Ectodermal cell (in vitro differentiated cells): ENCODE data around the gene HLX.
A peak's percentile ranks its signal among the peaks of the same experiment; 100 is the strongest.

Experiments
- H3K27ac ChIP-seq: 2 replicates; pipeline ENCODE4 v1.7.0; 2013; ENCODE audit warnings: mild to moderate bottlenecking, low read depth, low read length; ENCODE audit not compliant: insufficient read depth, poor library complexity, severe bottlenecking
- H3K27me3 ChIP-seq: 2 replicates; pipeline ENCODE4 v1.7.0; 2013; ENCODE audit warnings: mild to moderate bottlenecking, low read length; ENCODE audit not compliant: insufficient read depth, control insufficient read depth, poor library complexity, severe bottlenecking
- H3K36me3 ChIP-seq: one replicate; pipeline ENCODE4 v1.7.0; 2013; ENCODE audit warnings: low read length; ENCODE audit not compliant: control insufficient read depth, insufficient read depth
- H3K4me1 ChIP-seq: one replicate; pipeline ENCODE4 v1.7.0; 2013; ENCODE audit warnings: low read length; ENCODE audit not compliant: control insufficient read depth, insufficient read depth
- H3K4me3 ChIP-seq: 2 replicates; pipeline ENCODE4 v1.7.0; 2013; ENCODE audit warnings: low read depth, low read length, control low read depth; ENCODE audit not compliant: insufficient read depth
- H3K9me3 ChIP-seq: 2 replicates; pipeline ENCODE4 v1.7.0; 2013; ENCODE audit warnings: mild to moderate bottlenecking, low read length, moderate library complexity; ENCODE audit not compliant: control insufficient read depth
- WGBS, 2 experiments: methylation state at CpG; one replicate each; pipeline ENCODE4 v1.1.7; 2013; ENCODE audit warnings: missing lambda C conversion rate in 2 of 2; 5-methylcytosine and 5-hydroxymethylcytosine counted together

Gene HLX

GRCh38 chr1:220882061-220882891 is 3.0 kb downstream of the HLX start:
- 1 to 2% methylated on average over 34 of the region's 34 CpGs for WGBS, 2 experiments
- Histone ChIP-seq H3K36me3 (no peaks in the 10 kb centered on the region), H3K27ac (no peak overlapping the region), H3K4me3 (no peak overlapping the region), H3K9me3 (no peaks in the 10 kb centered on the region), H3K27me3 (peaks cover 100% of the 10 kb centered on the region), H3K4me1 (peaks cover 11% of the 10 kb centered on the region)

GRCh38 chr1:220884109-220884980 is 5.1 kb downstream of the HLX start:
- peak overlapping the region; percentile 16 for H3K4me3 ChIP-seq
- peaks cover 100% of the 10 kb centered on the region for H3K27me3 ChIP-seq
- H3K36me3 ChIP-seq: no peaks in the 10 kb centered on the region
- no peaks in the 10 kb centered on the region for H3K9me3 ChIP-seq
- H3K4me1 ChIP-seq: peaks cover 12% of the 10 kb centered on the region
- WGBS, 2 experiments: 1% methylated on average over 59 of the region's 59 CpGs
- no peak overlapping the region for H3K27ac ChIP-seq

- WGBS, 2 experiments: 16 to 17% methylated on average over 19 of the region's 19 CpGs
- no peaks in the 10 kb centered on the region for H3K9me3 ChIP-seq
- peaks cover 12% of the 10 kb centered on the region for H3K4me1 ChIP-seq
- no peaks in the 10 kb centered on the region for H3K36me3 ChIP-seq
- no peak overlapping the region for H3K4me3 ChIP-seq
- no peak overlapping the region for H3K27ac ChIP-seq
- H3K27me3 ChIP-seq: peaks cover 100% of the 10 kb centered on the region
Measured at GRCh38 chr1:220884981-220885918, 6.0 kb downstream of the HLX start.

GRCh38 chr1:220885971-220886370 is 6.7 kb downstream of the HLX start:
- Histone ChIP-seq H3K27me3 (peaks cover 100% of the 10 kb centered on the region), H3K9me3 (no peaks in the 10 kb centered on the region), H3K4me3 (no peak overlapping the region), H3K27ac (no peak overlapping the region), H3K36me3 (no peaks in the 10 kb centered on the region), H3K4me1 (peaks cover 12% of the 10 kb centered on the region)
- 38 to 52% methylated on average over 3 of the region's 3 CpGs for WGBS, 2 experiments

- H3K4me1 ChIP-seq: peaks cover 12% of the 10 kb centered on the region
- WGBS, 2 experiments: 12% methylated on average over 26 of the region's 26 CpGs
- peaks cover 100% of the 10 kb centered on the region for H3K27me3 ChIP-seq
- no peaks in the 10 kb centered on the region for H3K9me3 ChIP-seq
- H3K36me3 ChIP-seq: no peaks in the 10 kb centered on the region
- H3K4me3 ChIP-seq: no peak overlapping the region
- no peak overlapping the region for H3K27ac ChIP-seq
Measured at GRCh38 chr1:220886470-220887201, 7.4 kb downstream of the HLX start.

- Histone ChIP-seq H3K36me3 (no peaks in the 10 kb centered on the region), H3K4me3 (no peak overlapping the region), H3K9me3 (no peaks in the 10 kb centered on the region), H3K27me3 (peaks cover 100% of the 10 kb centered on the region), H3K4me1 (peaks cover 12% of the 10 kb centered on the region), H3K27ac (no peak overlapping the region)
- WGBS, 2 experiments: 3 to 6% methylated on average over 11 of the region's 11 CpGs
Measured at GRCh38 chr1:220887202-220887519, 7.9 kb downstream of the HLX start.

- no peaks in the 10 kb centered on the region for H3K36me3 ChIP-seq
- no peak overlapping the region for H3K27ac ChIP-seq
- H3K27me3 ChIP-seq: peaks cover 100% of the 10 kb centered on the region
- H3K4me3 ChIP-seq: no peak overlapping the region
- H3K9me3 ChIP-seq: no peaks in the 10 kb centered on the region
- H3K4me1 ChIP-seq: peaks cover 12% of the 10 kb centered on the region
- WGBS, 2 experiments: 1% methylated on average over 46 to 48 of the region's 48 CpGs
Measured at GRCh38 chr1:220887520-220888416, 8.5 kb downstream of the HLX start.

GRCh38 chr1:220888417-220888986 is 9.3 kb downstream of the HLX start:
- peaks cover 100% of the 10 kb centered on the region for H3K27me3 ChIP-seq
- H3K36me3 ChIP-seq: no peaks in the 10 kb centered on the region
- no peak overlapping the region for H3K4me3 ChIP-seq
- no peak overlapping the region for H3K27ac ChIP-seq
- H3K9me3 ChIP-seq: no peaks in the 10 kb centered on the region
- WGBS, 2 experiments: 3% methylated on average over 14 of the region's 14 CpGs
- peaks cover 12% of the 10 kb centered on the region for H3K4me1 ChIP-seq
